K562 (cell line): ENCODE measurements around the gene POC1B. TPM values are rescaled to one million over a fixed set of nuclear protein-coding genes. Genes with fewer than 3 reads are reported as not detected.

Experiments
- ATAC-seq: fragments of 200-7000 bp; cut with Tn5 transposase; 3 replicates; pipeline ENCODE4 v1.9.1; 2020; ENCODE audit warnings: moderate library complexity
- BruUV-seq: library from RNA; stranded (reverse); fragments of 400-500 nt; replicated peaks from 2 replicates; lab custom pipeline; 2021; lab: Mats Ljungman, UMichigan
- CTCF ChIA-PET: fragments of 300-600 bp; formaldehyde crosslinking; extraction: SDS; loops from one replicate; lab custom pipeline; 2021; ENCODE audit warnings: low intra/inter-chr PET ratio; lab: Yijun Ruan, JAX
- POLR2A ChIA-PET: fragments of 300-600, 350-650 bp; sonication (Branson Sonifier 250); formaldehyde crosslinking; extraction: SDS; loops from one replicate; lab custom pipeline; 2021; ENCODE audit warnings: antibody characterized with exemption, inconsistent platforms; lab: Yijun Ruan, JAX
- DNase-seq, 4 experiments: peaks; one replicate each; pipeline versions ENCODE4 v3.0.0 to v3.0.0-alpha.2; 2011 to 2018; ENCODE audit warnings: low spot score in 3 of 4, mixed read lengths in 3 of 4; ENCODE audit errors: extremely low read depth in 1 of 4
- FAIRE-seq: peaks from 2 replicates; lab custom pipeline; 2011; peaks lifted over from hg19 to GRCh38; lab: Jason Lieb, UNC
- H2AFZ ChIP-seq: 2 replicates; pipeline ENCODE4 v1.6.0; 2011; ENCODE audit warnings: low read depth, low read length, control low read depth, inconsistent platforms
- H3K27ac ChIP-seq: fragments of 200-600 bp; 3 replicates; pipeline ENCODE4 v1.8.0; 2011; ENCODE audit warnings: low read depth, mild to moderate bottlenecking, control low read depth, inconsistent platforms, low read length, moderate library complexity, mixed read lengths; ENCODE audit errors: extremely low read depth
- H3K27me3 ChIP-seq, 2 experiments: fragments of 300-600 bp in 1 of 2; 2 replicates in 1 of 2; 3 replicates in 1 of 2; pipeline versions ENCODE4 v1.6.0 to v1.8.0; 2011; ENCODE audit warnings: inconsistent platforms in 2 of 2, low read length in 2 of 2, mild to moderate bottlenecking in 1 of 2, mixed read lengths in 1 of 2, moderate library complexity in 1 of 2; ENCODE audit not compliant: control insufficient read depth in 2 of 2, insufficient read depth in 2 of 2
- H3K36me3 ChIP-seq: fragments of 300-600 bp; 3 replicates; pipeline ENCODE4 v1.8.0; 2011; ENCODE audit warnings: mild to moderate bottlenecking, low read length, inconsistent platforms; ENCODE audit not compliant: control insufficient read depth, insufficient read depth
- H3K4me1 ChIP-seq, 2 experiments: fragments of 200-600 bp in 1 of 2; replicated peaks in 1 of 2; 2 replicates in 1 of 2; 3 replicates in 1 of 2; pipeline versions ENCODE4 v1.5.1 to v1.8.0; 2011; ENCODE audit warnings: inconsistent platforms in 2 of 2, low read length in 2 of 2, mild to moderate bottlenecking in 1 of 2, mixed read lengths in 1 of 2, moderate library complexity in 1 of 2; ENCODE audit not compliant: control insufficient read depth in 2 of 2, insufficient read depth in 2 of 2
- H3K4me2 ChIP-seq: 2 replicates; pipeline ENCODE4 v1.6.1; 2011; ENCODE audit warnings: low read length, control low read depth, inconsistent platforms, mixed read lengths; ENCODE audit not compliant: insufficient read depth
- H3K4me3 ChIP-seq: fragments of 200-600 bp; sonication (generic), shearing (Covaris generic); 2 replicates; pipeline ENCODE4 v1.5.1; 2016; ENCODE audit warnings: control low read depth, inconsistent platforms
- H3K79me2 ChIP-seq: fragments of 200-600 bp; 3 replicates; pipeline ENCODE4 v1.8.0; 2011; ENCODE audit warnings: low read length, inconsistent platforms; ENCODE audit not compliant: control insufficient read depth, insufficient read depth
- H3K9ac ChIP-seq, 2 experiments: 2 replicates each; pipeline versions ENCODE4 v1.6.0 to v1.6.1; 2011; ENCODE audit warnings: low read depth in 2 of 2, low read length in 2 of 2, control low read depth in 1 of 2, inconsistent platforms in 1 of 2, mild to moderate bottlenecking in 1 of 2, mixed read lengths in 1 of 2; ENCODE audit not compliant: insufficient read depth in 1 of 2
- H3K9me1 ChIP-seq: one replicate; pipeline ENCODE4 v1.6.0; 2011; ENCODE audit warnings: inconsistent platforms, mild to moderate bottlenecking, low read length, moderate library complexity; ENCODE audit not compliant: control insufficient read depth, insufficient read depth
- H3K9me3 ChIP-seq: replicated peaks from 2 replicates; pipeline ENCODE4 v1.5.1; 2011; ENCODE audit warnings: low read depth, low read length, inconsistent platforms; ENCODE audit not compliant: control insufficient read depth, insufficient read depth
- H4K20me1 ChIP-seq: replicated peaks from 2 replicates; pipeline ENCODE4 v1.6.1; 2011; ENCODE audit warnings: low read length, inconsistent platforms, mixed read lengths; ENCODE audit not compliant: control insufficient read depth, insufficient read depth
- CREB3L1 ChIP-seq: fragments of 450-650 bp; IDR thresholded peaks from 2 replicates; pipeline ENCODE4 v1.6.1; 2014; ENCODE audit warnings: low read depth, mild to moderate bottlenecking, moderate library complexity, borderline replicate concordance
- GTF2B ChIP-seq: IDR thresholded peaks from 2 replicates; pipeline ENCODE4 v1.6.1; 2011; ENCODE audit not compliant: insufficient read length; ENCODE audit errors: extremely low read depth
- MBD2 ChIP-seq: sonication (generic); IDR thresholded peaks from 2 replicates; pipeline ENCODE4 v1.6.1; 2016; ENCODE audit warnings: low read depth, borderline replicate concordance
- NR2C1 ChIP-seq, 2 experiments: fragments of 450-650 bp; IDR thresholded peaks; 2 replicates each; pipeline ENCODE4 v1.6.1; 2017; ENCODE audit warnings: mild to moderate bottlenecking in 2 of 2, antibody characterized with exemption in 1 of 2, inconsistent platforms in 1 of 2, missing compliant biosample characterization in 1 of 2, missing genetic modification characterization in 1 of 2
- TOE1 ChIP-seq, 2 experiments: fragments of 450-650 bp in 1 of 2; sonication (generic) in 1 of 2; formaldehyde crosslinking in 1 of 2; IDR thresholded peaks; 2 replicates each; pipeline versions ENCODE4 v1.7.1 to v1.8.0; 2016 to 2022; ENCODE audit warnings: borderline replicate concordance in 2 of 2, mild to moderate bottlenecking in 2 of 2, antibody characterized with exemption in 1 of 2, inconsistent platforms in 1 of 2, low read depth in 1 of 2, missing genetic modification reagents in 1 of 2, moderate library complexity in 1 of 2
- ZNF76 ChIP-seq: fragments of 250-450 bp; sonication (Bioruptor Pico); IDR thresholded peaks from 2 replicates; pipeline ENCODE4 v1.4.0; 2020; ENCODE audit warnings: mild to moderate bottlenecking, moderate library complexity, borderline replicate concordance
- WGBS: fragments of 100-300 bp; shearing (Covaris generic); methylation state at CpG from one replicate; pipeline ENCODE4 v1.1.6; 2016; ENCODE audit warnings: low coverage, mixed read lengths; ENCODE audit not compliant: insufficient coverage; ENCODE audit errors: missing lambda C conversion rate; 5-methylcytosine and 5-hydroxymethylcytosine counted together
- in situ Hi-C: fragments of 300-500 bp; cut with MboI; formaldehyde crosslinking; loops from 4 replicates; pipeline ENCODE4 v1.15.0; 2018; ENCODE audit warnings: inconsistent platforms, mixed read lengths
- intact Hi-C: fragments of 100-400 bp; cut with micrococcal nuclease; formaldehyde crosslinking; loops from 2 replicates; pipeline ENCODE4 v1.14.2; 2022
- polyA plus RNA-seq, 8 experiments: library from polyadenylated mRNA; depleted of rRNA in 4 of 8; stranded (reverse) in 5 of 8; unstranded in 3 of 8; fragments of >200 nt; fragmentation: Nextera tagmentation in 2 of 8; fragmentation: Illumina TruSeq in 1 of 8; extraction: Ambion mirVana in 2 of 8; extraction: Trizol in 1 of 8; gene quantifications; 2 replicates each; pipeline versions ENCODE4 v1.2.1 to v1.2.3, GENCODE V29; 2011 to 2014; ENCODE audit warnings: inconsistent platforms in 1 of 8, missing spikeins in 1 of 8
- total RNA-seq, 7 experiments: library from RNA; depleted of rRNA in 6 of 7; stranded (reverse); fragments of >200 nt in 6 of 7; fragmentation: Illumina TruSeq in 2 of 7; extraction: Trizol in 2 of 7; gene quantifications; 2 replicates each; pipeline versions ENCODE4 v1.2.1 to v1.2.3, GENCODE V29; 2011 to 2021; ENCODE audit warnings: low replicate concordance in 1 of 7
- TF ChIP-seq, protein P1 (sequence below): conservative IDR thresholded peaks from 2 replicates; pipeline ENCODE4 v1.6.1; 2011; ENCODE audit warnings: low read depth, mild to moderate bottlenecking, low read length; ENCODE audit not compliant: control insufficient read depth

The POC1B gene
- total and polyA plus RNA-seq, 9 of the 15 experiments (the other 6 are each of a cell fraction or from before 2014, with no cell fraction given), result 4.5 to 16.1 (median 10.4) TPM

GRCh38 chr12:89414322-89414721 lies 111.5 kb downstream of the POC1B start:
- in situ Hi-C loops (no loop called here), intact Hi-C loops (no loop called here)
- Histone ChIP-seq H4K20me1 (no peaks in the 10 kb centered on the region), H3K4me3 (no peak overlapping the region), H3K4me1 (no peaks in the 10 kb centered on the region; a peak in 1 of 5 replicates), H2AFZ (no peak overlapping the region), H3K4me2 (no peak overlapping the region), H3K9me3 (no peaks in the 10 kb centered on the region), H3K27me3 (no peaks in the 10 kb centered on the region), H3K9me1 (no peaks in the 10 kb centered on the region), H3K27ac (no peak overlapping the region)
- ChIA-PET POLR2A (no interaction called here), CTCF (no interaction called here)
- DNase-seq (no peak), ATAC-seq (no peak)
- BruUV-seq, result no TSS peak
- TF ChIP-seq CREB3L1 (no peak), MBD2 (no peak), TOE1 (IDR thresholded peaks at IDR 0.05; ENCODE audit: borderline replicate concordance) (no peak), TOE1 (CRISPR knock-in tag; IDR thresholded peaks at IDR 0.05; ENCODE audit: borderline replicate concordance, low read depth) (no peak), NR2C1 (IDR thresholded peaks at IDR 0.05) (no peak), NR2C1 (tag; IDR thresholded peaks at IDR 0.05) (no peak), GTF2B (no peak), ZNF76 (CRISPR knock-in tag) (no peak)
- TF ChIP-seq, protein P1, sequence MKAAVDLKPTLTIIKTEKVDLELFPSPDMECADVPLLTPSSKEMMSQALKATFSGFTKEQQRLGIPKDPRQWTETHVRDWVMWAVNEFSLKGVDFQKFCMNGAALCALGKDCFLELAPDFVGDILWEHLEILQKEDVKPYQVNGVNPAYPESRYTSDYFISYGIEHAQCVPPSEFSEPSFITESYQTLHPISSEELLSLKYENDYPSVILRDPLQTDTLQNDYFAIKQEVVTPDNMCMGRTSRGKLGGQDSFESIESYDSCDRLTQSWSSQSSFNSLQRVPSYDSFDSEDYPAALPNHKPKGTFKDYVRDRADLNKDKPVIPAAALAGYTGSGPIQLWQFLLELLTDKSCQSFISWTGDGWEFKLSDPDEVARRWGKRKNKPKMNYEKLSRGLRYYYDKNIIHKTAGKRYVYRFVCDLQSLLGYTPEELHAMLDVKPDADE, result no peak
- TF ChIP-seq, all 486 proteins: peak for 0
- 16% methylated on average over 3 of the region's 3 CpGs for WGBS
- Histone ChIP-seq H3K79me2 (no peaks in the 10 kb centered on the region), H3K36me3 (no peaks in the 10 kb centered on the region), H3K9ac (no peak overlapping the region)
- no peak for FAIRE-seq
